RWPE2 (cell line): ENCODE data around the gene TRIM2.
A peak's percentile ranks its signal among the peaks of the same experiment; 100 is the strongest.

Experiments
- ATAC-seq: fragments of 200-7000 bp; cut with Tn5 transposase; 3 replicates; pipeline ENCODE4 v1.9.1; 2021; ENCODE audit warnings: low read depth
- DNase-seq: peaks from one replicate; pipeline ENCODE4 v3.0.0-alpha.2; 2020; ENCODE audit warnings: low spot score
- H3K27ac ChIP-seq: fragments of 450-650 bp; 2 replicates; pipeline ENCODE4 v1.5.1; 2017; ENCODE audit warnings: mild to moderate bottlenecking; ENCODE audit not compliant: poor library complexity, severe bottlenecking
- H3K27me3 ChIP-seq: fragments of 250-450 bp; sonication (Bioruptor Pico); 2 replicates; pipeline ENCODE4 v1.5.1; 2021; ENCODE audit warnings: mild to moderate bottlenecking, moderate library complexity; ENCODE audit not compliant: insufficient read depth, poor library complexity, severe bottlenecking
- H3K36me3 ChIP-seq: fragments of 250-450 bp; sonication (Bioruptor Pico); 2 replicates; pipeline ENCODE4 v1.5.1; 2020; ENCODE audit warnings: low read depth, mild to moderate bottlenecking, moderate library complexity
- H3K4me1 ChIP-seq: fragments of 250-450 bp; sonication (Bioruptor Pico); 2 replicates; pipeline ENCODE4 v1.5.1; 2021; ENCODE audit warnings: mild to moderate bottlenecking, moderate library complexity; ENCODE audit not compliant: insufficient read depth, poor library complexity, severe bottlenecking
- H3K4me3 ChIP-seq: fragments of 250-450 bp; sonication (Bioruptor Pico); 2 replicates; pipeline ENCODE4 v1.5.1; 2021; ENCODE audit warnings: mild to moderate bottlenecking, moderate library complexity; ENCODE audit not compliant: severe bottlenecking
- H3K9me3 ChIP-seq: fragments of 250-450 bp; sonication (Bioruptor Pico); 2 replicates; pipeline ENCODE4 v1.5.1; 2021; ENCODE audit warnings: mild to moderate bottlenecking, moderate library complexity; ENCODE audit not compliant: severe bottlenecking
- TF ChIP-seq, protein P1 (sequence below): fragments of 450-650 bp; IDR thresholded peaks from one replicate; pipeline ENCODE4 v1.5.1; 2017; ENCODE audit warnings: mild to moderate bottlenecking, moderate library complexity; ENCODE audit not compliant: poor library complexity, severe bottlenecking

TRIM2 gene

GRCh38 chr4:153326513-153326912 lies 122.3 kb downstream of the TRIM2 start:
- H3K4me1 ChIP-seq = peaks cover 3% of the 10 kb centered on the region
- H3K36me3 ChIP-seq = no peaks in the 10 kb centered on the region
- H3K9me3 ChIP-seq = no peaks in the 10 kb centered on the region
- H3K27me3 ChIP-seq = no peaks in the 10 kb centered on the region
- DNase-seq (no peak), ATAC-seq (peak; percentile 60; the same call in 2 of the 3 replicates)
- H3K27ac ChIP-seq = no peak overlapping the region
- no peak overlapping the region for H3K4me3 ChIP-seq
- TF ChIP-seq, protein P1, sequence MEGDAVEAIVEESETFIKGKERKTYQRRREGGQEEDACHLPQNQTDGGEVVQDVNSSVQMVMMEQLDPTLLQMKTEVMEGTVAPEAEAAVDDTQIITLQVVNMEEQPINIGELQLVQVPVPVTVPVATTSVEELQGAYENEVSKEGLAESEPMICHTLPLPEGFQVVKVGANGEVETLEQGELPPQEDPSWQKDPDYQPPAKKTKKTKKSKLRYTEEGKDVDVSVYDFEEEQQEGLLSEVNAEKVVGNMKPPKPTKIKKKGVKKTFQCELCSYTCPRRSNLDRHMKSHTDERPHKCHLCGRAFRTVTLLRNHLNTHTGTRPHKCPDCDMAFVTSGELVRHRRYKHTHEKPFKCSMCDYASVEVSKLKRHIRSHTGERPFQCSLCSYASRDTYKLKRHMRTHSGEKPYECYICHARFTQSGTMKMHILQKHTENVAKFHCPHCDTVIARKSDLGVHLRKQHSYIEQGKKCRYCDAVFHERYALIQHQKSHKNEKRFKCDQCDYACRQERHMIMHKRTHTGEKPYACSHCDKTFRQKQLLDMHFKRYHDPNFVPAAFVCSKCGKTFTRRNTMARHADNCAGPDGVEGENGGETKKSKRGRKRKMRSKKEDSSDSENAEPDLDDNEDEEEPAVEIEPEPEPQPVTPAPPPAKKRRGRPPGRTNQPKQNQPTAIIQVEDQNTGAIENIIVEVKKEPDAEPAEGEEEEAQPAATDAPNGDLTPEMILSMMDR = no peak

DNA sequence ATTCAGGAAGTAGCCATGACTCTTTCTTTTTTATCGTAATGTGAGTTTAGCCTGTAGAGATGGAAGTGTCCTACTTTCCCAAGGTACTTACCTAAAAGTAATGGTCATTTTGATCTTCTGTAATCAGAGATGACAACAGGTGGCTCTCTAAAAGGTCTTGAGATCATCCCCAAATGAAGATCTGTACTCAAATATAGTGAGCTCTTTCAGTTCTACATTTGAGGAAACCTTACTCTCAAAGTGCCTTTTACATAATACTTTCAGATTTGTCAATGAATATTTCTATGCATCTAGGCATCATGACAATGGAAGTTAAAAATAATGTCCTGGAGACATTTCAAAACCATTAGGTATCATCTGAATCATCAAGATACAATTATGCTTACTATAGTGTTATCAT lies 123.0 kb downstream of the TRIM2 start:
- Histone ChIP-seq H3K27ac (no peak overlapping the region), H3K4me3 (no peak overlapping the region), H3K27me3 (no peaks in the 10 kb centered on the region), H3K4me1 (peaks cover 3% of the 10 kb centered on the region), H3K36me3 (no peaks in the 10 kb centered on the region), H3K9me3 (no peaks in the 10 kb centered on the region)
- TF ChIP-seq, protein P1 = no peak
- DNase-seq (no peak), ATAC-seq (no peak)

- ATAC-seq (no peak; the same call in 2 of the 3 replicates), DNase-seq (no peak)
- TF ChIP-seq, protein P1 = no peak
- no peak overlapping the region for H3K4me3 ChIP-seq
- no peaks in the 10 kb centered on the region for H3K36me3 ChIP-seq
- H3K4me1 ChIP-seq = peaks cover 12% of the 10 kb centered on the region
- no peak overlapping the region for H3K27ac ChIP-seq
- no peaks in the 10 kb centered on the region for H3K27me3 ChIP-seq
- H3K9me3 ChIP-seq = no peaks in the 10 kb centered on the region
These were observed 128.7 kb downstream of the TRIM2 start for GRCh38 chr4:153332936-153333335.

- Histone ChIP-seq H3K9me3 (no peaks in the 10 kb centered on the region), H3K27me3 (no peaks in the 10 kb centered on the region), H3K4me3 (no peak overlapping the region), H3K36me3 (no peaks in the 10 kb centered on the region), H3K4me1 (peaks cover 12% of the 10 kb centered on the region), H3K27ac (no peak overlapping the region)
- TF ChIP-seq, protein P1 = no peak
- no peak for ATAC-seq
- no peak for DNase-seq
These were observed 129.6 kb downstream of the TRIM2 start for GRCh38 chr4:153333874-153334273.

DNA sequence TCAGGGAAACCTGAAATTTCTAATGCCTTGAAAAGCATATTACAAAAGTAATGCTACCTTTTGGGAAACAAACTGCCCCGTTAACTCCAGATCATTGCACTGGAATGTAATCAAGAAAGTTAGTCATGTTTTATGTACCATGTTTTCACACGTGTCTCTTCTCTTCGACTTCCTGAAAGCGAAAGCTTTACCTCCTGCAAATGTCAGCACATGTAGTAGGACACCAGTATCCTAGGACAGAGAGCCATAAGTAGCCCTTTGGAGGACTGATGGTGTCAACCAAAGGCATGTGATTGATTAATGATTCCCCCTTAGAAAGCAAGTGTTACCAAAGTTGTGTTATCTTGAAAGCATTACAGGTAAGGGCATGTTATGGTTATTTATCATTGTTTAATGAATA lies 131.4 kb downstream of the TRIM2 start:
- Histone ChIP-seq H3K9me3 (no peaks in the 10 kb centered on the region), H3K27ac (peak overlapping the region; percentile 24), H3K4me3 (no peak overlapping the region), H3K27me3 (no peaks in the 10 kb centered on the region), H3K4me1 (peaks cover 12% of the 10 kb centered on the region), H3K36me3 (no peaks in the 10 kb centered on the region)
- DNase-seq (no peak), ATAC-seq (peak; percentile 93)
- TF ChIP-seq, protein P1 = no peak
